Upper lobe of left lung (tissue), 4 donors: ENCODE measurements around the gene TOR1AIP2.

Experiments
- EP300 ChIP-seq, 4 donors: sonication (generic); formaldehyde crosslinking; IDR thresholded peaks; one replicate each; pipeline ENCODE4 v1.5.1; 2017; ENCODE audit warnings: antibody characterized with exemption in 4 of 4, control low read depth in 2 of 4
- POLR2A ChIP-seq, 4 donors: fragments of 450-650 bp; IDR thresholded peaks; one replicate each; pipeline ENCODE4 v1.5.1; 2016 to 2017; ENCODE audit warnings: antibody characterized with exemption in 4 of 4, mild to moderate bottlenecking in 2 of 4
- POLR2AphosphoS5 ChIP-seq, 2 donors: sonication (generic); formaldehyde crosslinking; IDR thresholded peaks; one replicate each; pipeline ENCODE4 v1.5.1; 2017; ENCODE audit warnings: antibody characterized with exemption in 2 of 2
- TF ChIP-seq, protein P1 (sequence below), 6 experiments: fragments of 450-650 bp in 4 of 6; fragments of 200-600 bp in 2 of 6; sonication (generic) in 2 of 6; IDR thresholded peaks; one replicate each; pipeline ENCODE4 v1.5.1; 2016 to 2019; ENCODE audit warnings: antibody characterized with exemption in 6 of 6

DNA sequence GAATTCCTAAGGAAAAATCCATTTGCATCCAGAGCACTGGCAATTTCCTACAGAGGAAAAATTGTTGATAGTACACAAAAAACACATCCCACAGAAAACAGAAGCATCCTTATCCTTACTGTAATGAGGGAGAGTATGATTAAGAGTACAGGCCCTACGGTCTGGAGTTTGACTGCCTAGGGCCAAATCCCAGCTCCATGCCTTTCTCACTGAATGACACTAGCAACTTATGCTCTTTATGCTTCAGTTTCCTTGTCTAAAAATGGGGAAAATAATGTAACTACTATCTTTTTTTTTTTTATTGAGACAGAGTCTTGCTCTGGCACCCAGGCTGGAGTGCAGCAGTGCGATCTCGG, 49.2 kb upstream of the TOR1AIP2 start:
- TF ChIP-seq, protein P1, sequence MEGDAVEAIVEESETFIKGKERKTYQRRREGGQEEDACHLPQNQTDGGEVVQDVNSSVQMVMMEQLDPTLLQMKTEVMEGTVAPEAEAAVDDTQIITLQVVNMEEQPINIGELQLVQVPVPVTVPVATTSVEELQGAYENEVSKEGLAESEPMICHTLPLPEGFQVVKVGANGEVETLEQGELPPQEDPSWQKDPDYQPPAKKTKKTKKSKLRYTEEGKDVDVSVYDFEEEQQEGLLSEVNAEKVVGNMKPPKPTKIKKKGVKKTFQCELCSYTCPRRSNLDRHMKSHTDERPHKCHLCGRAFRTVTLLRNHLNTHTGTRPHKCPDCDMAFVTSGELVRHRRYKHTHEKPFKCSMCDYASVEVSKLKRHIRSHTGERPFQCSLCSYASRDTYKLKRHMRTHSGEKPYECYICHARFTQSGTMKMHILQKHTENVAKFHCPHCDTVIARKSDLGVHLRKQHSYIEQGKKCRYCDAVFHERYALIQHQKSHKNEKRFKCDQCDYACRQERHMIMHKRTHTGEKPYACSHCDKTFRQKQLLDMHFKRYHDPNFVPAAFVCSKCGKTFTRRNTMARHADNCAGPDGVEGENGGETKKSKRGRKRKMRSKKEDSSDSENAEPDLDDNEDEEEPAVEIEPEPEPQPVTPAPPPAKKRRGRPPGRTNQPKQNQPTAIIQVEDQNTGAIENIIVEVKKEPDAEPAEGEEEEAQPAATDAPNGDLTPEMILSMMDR (IDR thresholded peaks at IDR 0.05): no peak
- TF ChIP-seq POLR2AphosphoS5 (IDR thresholded peaks at IDR 0.05) (no peak), POLR2A (IDR thresholded peaks at IDR 0.05) (no peak), EP300 (IDR thresholded peaks at IDR 0.05) (no peak)
